ENCODE measurements around the gene MRPS21. TPM values are rescaled to one million over a fixed set of nuclear protein-coding genes. Genes with fewer than 3 reads are reported as not detected.
"Not testable (repeated sequence)": the region's sequence is repeated elsewhere in the genome, so short reads cannot be mapped to it uniquely, and the experiment has no call there.

Gene MRPS21
- total RNA-seq, 1 experiment from 2014 or later, result 92.7 TPM

DNA sequence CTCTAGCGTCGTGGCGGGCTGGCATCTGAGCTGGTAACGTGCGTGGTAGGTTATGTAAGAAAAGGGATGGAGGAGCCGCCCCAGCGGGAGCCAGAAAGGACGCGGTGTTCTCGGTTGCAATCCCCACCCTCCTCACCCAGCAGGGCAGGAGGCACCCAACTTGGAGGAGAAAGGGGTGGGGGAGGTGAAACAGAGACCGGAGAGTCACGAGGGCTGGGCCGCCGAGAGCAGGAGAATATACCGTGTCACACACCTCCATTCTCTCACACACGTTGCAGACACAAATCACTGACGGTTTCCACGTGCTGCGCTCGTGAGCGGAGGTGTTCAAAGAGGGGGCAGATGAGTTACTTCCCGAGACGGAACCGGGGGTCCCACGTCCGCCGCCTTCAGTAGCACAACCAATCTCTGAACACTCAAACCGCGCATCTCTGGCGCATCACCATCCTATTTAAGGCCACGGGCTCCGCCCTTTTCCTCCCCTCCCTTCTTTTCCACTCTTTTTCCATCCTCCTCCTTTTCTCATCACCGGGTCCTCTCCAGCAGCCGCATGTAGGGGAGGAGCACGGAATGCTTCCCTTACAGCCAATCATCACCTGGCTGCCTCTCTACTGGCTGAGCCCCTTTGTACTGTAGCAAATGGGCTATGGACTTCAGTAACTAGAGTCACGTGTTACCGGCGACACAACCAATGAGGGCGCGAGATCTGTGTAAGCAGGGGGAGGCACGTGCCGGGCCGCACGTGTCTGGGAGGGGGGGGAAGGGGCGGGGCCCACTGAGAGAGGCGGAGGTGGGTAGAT is 11.7 kb upstream of the MRPS21 start, which contains the start of gene CIART:
Gene CIART, plus strand, starts transcription at position 797 of the 800 bp plus-strand sequence. CDS start 714 bp downstream, outside the sequence.
- peak; percentile 81 for DNase-seq (ENCODE audit: low read depth)

GRCh38 chr1:150282558-150282958 is 11.1 kb upstream of the MRPS21 start:
- DNase-seq (ENCODE audit: low read depth), result no peak

DNA sequence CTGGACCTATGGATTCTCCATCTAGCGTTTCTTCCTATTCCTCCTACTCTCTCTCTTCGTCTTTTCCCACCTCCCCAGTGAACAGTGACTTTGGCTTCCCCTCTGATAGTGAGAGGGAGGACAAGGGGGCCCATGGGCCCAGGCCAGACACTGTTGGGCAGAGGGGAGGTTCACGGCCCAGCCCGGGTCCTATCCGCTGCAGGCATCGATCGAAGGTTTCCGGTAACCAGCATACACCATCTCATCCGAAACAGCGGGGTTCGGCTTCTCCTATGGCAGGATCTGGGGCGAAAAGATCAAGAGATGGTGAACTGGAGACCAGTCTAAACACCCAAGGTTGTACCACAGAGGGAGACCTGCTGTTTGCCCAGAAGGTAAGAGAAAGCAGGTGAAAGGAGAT is 10.4 kb upstream of the MRPS21 start:
- no peak for DNase-seq (ENCODE audit: low read depth)

- no peak for DNase-seq (ENCODE audit: low read depth)
These were observed 5.3 kb upstream of the MRPS21 start for GRCh38 chr1:150288382-150288781.

GRCh38 chr1:150288822-150289221 is 4.8 kb upstream of the MRPS21 start:
- no peak for DNase-seq (ENCODE audit: low read depth)

- peak; percentile 36 for DNase-seq (ENCODE audit: low read depth)
These were observed 1.8 kb downstream of the MRPS21 start for GRCh38 chr1:150295476-150295875.

DNA sequence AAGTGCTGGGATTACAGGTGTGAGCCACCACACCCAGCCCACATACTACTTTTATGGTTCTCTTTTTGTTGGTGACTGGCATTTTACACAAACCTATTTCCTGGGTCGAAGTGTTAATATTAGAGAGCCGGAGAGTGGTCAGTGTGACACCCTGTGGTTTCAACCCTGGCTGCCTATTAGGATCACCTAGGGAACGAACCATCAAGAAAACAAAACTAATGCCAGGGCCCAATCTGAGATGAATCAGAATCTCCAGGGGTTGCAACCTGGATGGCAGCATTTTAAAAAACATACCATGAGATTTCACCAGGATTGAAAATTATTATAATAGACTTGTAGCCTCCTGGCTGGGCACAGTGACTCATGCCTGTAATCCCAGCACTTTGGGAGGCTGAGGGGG is 6.1 kb downstream of the MRPS21 start:
- DNase-seq (ENCODE audit: low read depth), result no peak

DNA sequence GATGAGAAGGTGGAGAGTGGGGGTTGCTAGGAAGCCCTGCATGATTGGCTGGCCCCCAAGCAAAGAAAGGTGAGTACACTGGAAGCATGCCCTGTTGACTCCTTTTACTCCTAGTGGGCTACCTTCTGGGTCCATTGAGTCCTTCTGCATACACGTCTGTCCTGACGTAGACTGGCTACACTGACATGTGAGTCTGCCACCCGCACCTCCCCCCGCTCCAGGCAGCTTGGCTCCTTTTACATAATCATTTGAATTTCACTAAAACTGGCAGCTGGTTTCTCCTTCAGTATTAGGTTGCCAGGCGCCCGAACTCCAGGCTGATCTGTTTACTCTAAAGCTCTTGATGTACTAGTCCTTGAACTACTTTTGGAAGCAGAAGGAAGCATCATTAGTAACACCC is 8.7 kb downstream of the MRPS21 start:
- no peak for DNase-seq (ENCODE audit: low read depth)

- no peak for DNase-seq (ENCODE audit: low read depth)
These were observed 9.2 kb downstream of the MRPS21 start for GRCh38 chr1:150302902-150303301.

GRCh38 chr1:150308585-150308984 is 14.9 kb downstream of the MRPS21 start:
- not testable (repeated sequence) for DNase-seq (ENCODE audit: low read depth)

DNA sequence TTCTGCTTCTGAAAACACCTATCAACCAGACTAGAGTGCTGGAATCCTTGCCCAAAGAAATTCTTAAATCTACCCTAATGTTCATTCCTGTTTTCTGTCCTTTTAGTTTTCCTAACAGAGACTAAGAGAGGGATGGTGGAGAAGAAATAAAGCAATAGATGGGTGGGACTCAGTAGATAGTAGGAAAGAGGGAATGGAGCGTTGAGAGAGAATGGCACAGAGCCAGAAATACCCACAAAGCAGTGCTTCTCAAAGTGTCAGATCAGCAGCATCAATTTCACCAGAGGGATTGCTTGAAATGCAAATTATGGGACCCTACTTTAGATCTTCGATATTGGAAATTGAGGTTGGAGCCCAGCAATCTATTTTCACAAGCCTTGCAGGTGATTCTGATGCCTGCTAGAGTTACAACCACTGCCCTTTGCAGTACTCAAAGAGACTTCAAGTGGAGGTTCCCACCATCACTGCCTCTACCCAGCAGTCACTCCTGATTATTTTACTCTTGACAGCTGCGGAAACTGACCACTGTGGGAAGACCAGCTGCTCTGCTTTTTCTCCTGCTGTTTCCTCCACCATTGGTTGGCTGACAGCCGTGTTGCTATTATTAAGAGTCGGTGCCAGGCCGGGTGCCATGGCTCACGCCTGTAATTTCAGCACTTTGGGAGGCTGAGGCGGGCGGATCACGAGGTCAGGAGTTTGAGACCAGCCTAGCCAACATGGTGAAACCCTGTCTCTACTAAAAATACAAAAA is 16.3 kb downstream of the MRPS21 start:
- DNase-seq (ENCODE audit: low read depth), result no peak

DNA sequence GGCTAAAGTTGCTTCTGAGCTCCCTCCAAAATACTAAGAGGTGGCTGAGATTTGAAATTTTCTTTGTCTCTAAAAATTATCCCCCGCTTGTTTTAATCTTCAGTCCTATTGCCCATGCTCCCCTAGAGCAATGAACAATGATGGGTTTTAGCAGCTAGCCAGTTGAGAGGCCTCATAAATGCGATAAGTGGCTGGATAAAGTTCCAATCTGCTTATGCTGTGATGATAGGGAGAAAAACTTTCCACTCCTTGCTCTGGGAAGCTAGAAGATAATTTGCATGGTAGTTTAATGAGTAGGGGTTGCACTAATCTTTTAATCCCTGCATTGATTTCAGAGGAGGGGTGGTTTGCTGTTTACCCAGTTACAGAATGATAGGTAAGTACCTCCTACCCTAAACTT is 18.1 kb downstream of the MRPS21 start:
- no peak for DNase-seq (ENCODE audit: low read depth)

GRCh38 chr1:150314691-150315090 is 21.0 kb downstream of the MRPS21 start:
- not testable (repeated sequence) for DNase-seq (ENCODE audit: low read depth)

DNA sequence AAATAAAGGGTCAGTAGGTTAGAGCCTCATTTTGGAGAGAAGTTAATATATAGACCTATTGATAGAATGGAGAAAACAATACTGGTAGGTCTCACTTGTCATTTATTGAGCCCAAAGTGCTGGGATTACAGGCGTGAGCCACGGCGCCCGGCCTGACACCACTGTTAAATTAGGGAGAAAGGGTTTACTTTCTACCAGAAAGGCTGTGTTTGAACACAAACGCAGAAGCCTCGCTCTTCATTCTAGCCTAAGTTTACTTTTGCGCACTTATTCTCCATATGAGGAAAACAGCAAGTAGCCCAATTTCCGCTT is 27.0 kb downstream of the MRPS21 start:
- DNase-seq (ENCODE audit: low read depth), result no peak

- no peak for DNase-seq (ENCODE audit: low read depth)
These were observed 28.1 kb downstream of the MRPS21 start for GRCh38 chr1:150321826-150322166.

GRCh38 chr1:150322310-150322709 is 28.6 kb downstream of the MRPS21 start:
- no peak for DNase-seq (ENCODE audit: low read depth)

- no peak for DNase-seq (ENCODE audit: low read depth)
These were observed 39.1 kb downstream of the MRPS21 start for GRCh38 chr1:150332651-150333290.

DNA sequence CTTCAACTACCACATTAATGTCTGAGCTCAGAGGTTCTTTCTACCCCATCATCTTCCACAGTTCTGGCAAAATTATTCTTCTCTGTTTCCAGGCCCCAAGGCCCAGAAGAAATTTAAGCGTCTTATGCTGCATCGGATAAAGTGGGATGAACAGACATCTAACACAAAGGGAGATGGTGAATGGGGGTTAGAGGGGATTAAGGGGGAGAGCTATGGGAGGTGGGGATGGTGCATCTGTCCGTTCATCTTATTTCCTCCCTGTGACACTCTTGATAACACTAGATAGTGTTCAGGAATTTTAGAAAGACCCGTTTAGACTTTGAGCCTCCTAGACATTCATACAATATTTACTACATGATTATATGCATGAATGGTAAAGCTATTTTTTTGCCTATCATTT is 52.7 kb downstream of the MRPS21 start:
- DNase-seq (ENCODE audit: low read depth), result no peak

GRCh38 chr1:150352866-150353265 is 59.2 kb downstream of the MRPS21 start:
- no peak for DNase-seq (ENCODE audit: low read depth)
